Measurements from ENCODE around the gene IP6K3. TPM values are rescaled to one million over a fixed set of nuclear protein-coding genes. Genes with fewer than 3 reads are reported as not detected.
A peak's percentile ranks its signal among the peaks of the same experiment; 100 is the strongest.

The IP6K3 gene
- total RNA-seq, 4 donors from 2014 or later, result 1.9 to 6.1 (median 5.5) TPM; not detected in 1

DNA sequence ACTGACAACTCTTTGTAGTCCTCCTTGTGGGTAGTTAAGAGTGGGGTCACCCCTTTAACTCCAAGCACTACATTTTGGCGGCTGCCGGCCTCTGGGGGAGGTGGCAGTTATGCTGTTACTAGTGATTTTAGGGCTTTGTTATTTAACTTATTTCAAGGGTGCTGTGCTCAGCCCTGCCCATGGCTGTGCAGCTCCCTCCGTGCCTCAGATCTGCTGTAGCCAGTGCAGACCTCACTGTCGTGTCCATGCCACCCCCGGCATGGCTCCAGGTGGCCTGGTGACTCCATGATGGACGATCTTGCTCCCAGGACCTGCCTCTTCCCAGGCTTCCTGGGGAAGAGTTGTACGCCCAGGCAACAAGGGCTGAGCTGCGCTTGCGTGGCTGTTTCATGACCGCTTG is 50.6 kb downstream of the IP6K3 start:
- Histone ChIP-seq H3K27ac (peak overlapping the region; percentile 50 to 64), H3K9me3 (no peaks in the 10 kb centered on the region), H3K36me3 (no peaks in the 10 kb centered on the region), H3K4me3 (no peak overlapping the region), H3K27me3 (no peaks in the 10 kb centered on the region), H3K4me1 (peaks cover 0 to 17% of the 10 kb centered on the region in 2 donors)
- TF ChIP-seq POLR2A (IDR thresholded peaks at IDR 0.05), result no peak
- TF ChIP-seq, protein P1, sequence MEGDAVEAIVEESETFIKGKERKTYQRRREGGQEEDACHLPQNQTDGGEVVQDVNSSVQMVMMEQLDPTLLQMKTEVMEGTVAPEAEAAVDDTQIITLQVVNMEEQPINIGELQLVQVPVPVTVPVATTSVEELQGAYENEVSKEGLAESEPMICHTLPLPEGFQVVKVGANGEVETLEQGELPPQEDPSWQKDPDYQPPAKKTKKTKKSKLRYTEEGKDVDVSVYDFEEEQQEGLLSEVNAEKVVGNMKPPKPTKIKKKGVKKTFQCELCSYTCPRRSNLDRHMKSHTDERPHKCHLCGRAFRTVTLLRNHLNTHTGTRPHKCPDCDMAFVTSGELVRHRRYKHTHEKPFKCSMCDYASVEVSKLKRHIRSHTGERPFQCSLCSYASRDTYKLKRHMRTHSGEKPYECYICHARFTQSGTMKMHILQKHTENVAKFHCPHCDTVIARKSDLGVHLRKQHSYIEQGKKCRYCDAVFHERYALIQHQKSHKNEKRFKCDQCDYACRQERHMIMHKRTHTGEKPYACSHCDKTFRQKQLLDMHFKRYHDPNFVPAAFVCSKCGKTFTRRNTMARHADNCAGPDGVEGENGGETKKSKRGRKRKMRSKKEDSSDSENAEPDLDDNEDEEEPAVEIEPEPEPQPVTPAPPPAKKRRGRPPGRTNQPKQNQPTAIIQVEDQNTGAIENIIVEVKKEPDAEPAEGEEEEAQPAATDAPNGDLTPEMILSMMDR (IDR thresholded peaks at IDR 0.05), result no peak
- DNase-seq, result no peak
- intact Hi-C loops (cut with DNase I; ENCODE audit: low total_unique reads), result loop anchor here (10.0 kb wide), 1 partner anchor 111 kb away; the partner anchor contains the start of gene BAK1

DNA sequence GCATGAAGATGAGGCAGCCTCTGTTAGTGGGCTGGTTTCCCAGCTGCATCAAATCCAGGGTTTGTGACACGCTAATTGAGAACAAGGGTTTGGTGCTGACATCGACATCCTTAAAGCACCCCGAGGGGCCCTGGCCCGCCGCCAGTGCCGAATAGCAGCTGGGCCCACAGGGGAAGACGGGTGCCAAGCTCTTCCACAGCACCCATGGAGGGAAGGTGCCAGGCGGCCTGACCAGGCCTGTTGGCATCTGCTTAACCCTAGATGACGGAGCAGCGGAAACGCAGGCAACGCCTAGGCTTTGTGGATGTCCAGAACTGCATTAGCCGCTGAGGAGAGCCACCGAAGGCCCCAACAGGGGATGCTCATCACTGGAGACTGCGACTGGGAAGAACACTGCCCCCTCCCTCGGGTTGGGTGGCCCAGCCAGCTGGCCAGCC is 51.2 kb downstream of the IP6K3 start:
- Histone ChIP-seq H3K9me3 (no peaks in the 10 kb centered on the region), H3K27me3 (no peaks in the 10 kb centered on the region), H3K36me3 (no peaks in the 10 kb centered on the region), H3K4me1 (peaks cover 0 to 17% of the 10 kb centered on the region in 2 donors), H3K27ac (peak overlapping the region; percentile 50 to 64), H3K4me3 (no peak overlapping the region)
- intact Hi-C loops (cut with DNase I; ENCODE audit: low total_unique reads), result loop anchor here (10.0 kb wide), 1 partner anchor 111 kb away; the partner anchor contains the start of gene BAK1
- TF ChIP-seq, protein P1 (IDR thresholded peaks at IDR 0.05), result no peak
- no peak for TF ChIP-seq POLR2A (IDR thresholded peaks at IDR 0.05)
- no peak for DNase-seq

DNA sequence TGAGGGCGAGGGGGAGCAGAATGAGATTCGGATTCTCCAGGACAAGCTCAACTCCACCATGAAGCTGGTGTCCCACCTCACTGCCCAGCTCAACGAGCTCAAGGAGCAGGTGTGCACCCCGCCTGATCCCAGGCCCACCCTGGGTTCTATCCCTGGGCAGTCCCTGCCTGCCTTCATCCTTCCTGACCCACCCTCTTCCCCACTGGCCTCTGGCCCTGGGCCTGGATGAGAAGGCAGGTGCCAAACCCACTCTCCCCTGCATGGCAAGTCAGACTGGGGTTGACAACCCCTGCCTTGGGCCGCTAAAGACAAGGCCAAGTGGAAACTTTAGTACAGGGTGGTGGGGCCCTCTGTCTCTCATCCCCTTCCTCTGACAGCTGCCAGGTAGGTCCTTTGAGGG is 51.7 kb downstream of the IP6K3 start:
- peak overlapping the region; percentile 50 to 64 for H3K27ac ChIP-seq
- peaks cover 0 to 17% of the 10 kb centered on the region in 2 donors for H3K4me1 ChIP-seq

DNA sequence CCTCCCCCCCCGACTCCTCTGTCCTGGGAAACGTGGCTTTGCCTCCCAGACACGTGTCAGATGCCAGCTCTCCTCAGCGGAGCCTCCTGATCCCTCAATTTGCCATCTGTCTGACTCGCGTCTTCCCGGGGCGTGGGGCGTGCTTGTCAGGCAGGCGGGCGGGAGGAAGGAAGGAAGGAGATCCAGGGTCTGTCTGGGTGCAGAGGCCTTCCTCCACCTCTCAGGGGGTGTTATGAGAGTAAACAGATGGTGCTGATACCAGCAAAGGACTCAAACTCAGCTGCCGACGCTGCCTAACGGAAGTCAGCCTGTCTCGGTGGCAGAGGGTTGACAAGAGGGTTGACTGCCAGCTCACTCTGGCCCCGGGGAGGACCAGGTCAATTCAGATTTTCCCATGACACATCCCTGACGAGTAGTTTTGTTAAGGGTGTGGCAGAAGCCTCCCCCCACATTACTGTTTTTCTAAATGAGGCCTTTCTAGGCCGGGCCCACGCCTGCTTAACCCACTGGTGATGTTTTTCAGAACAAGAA is 52.2 kb downstream of the IP6K3 start:
- DNase-seq, result peak in 1 of 2 donors; percentile 43
- Histone ChIP-seq H3K27me3 (no peaks in the 10 kb centered on the region), H3K9me3 (no peaks in the 10 kb centered on the region), H3K36me3 (no peaks in the 10 kb centered on the region), H3K4me3 (no peak overlapping the region), H3K27ac (peak overlapping the region; percentile 50 to 64), H3K4me1 (peaks cover 0 to 17% of the 10 kb centered on the region in 2 donors)
- intact Hi-C loops (cut with DNase I; ENCODE audit: low total_unique reads), result loop anchor here (10.0 kb wide), 1 partner anchor 110 kb away; the partner anchor contains the start of gene BAK1
- TF ChIP-seq, protein P1 (IDR thresholded peaks at IDR 0.05), result no peak
- no peak for TF ChIP-seq POLR2A (IDR thresholded peaks at IDR 0.05)

More for the DNA sequence above, 51.7 kb downstream of the IP6K3 start:
- intact Hi-C loops (cut with DNase I; ENCODE audit: low total_unique reads), result loop anchor here (10.0 kb wide), 1 partner anchor 110 kb away; the partner anchor contains the start of gene BAK1
- H3K9me3 ChIP-seq, result no peaks in the 10 kb centered on the region
- no peak for DNase-seq
- no peak overlapping the region for H3K4me3 ChIP-seq
- no peak for TF ChIP-seq POLR2A (IDR thresholded peaks at IDR 0.05)
- TF ChIP-seq, protein P1 (IDR thresholded peaks at IDR 0.05), result no peak
- no peaks in the 10 kb centered on the region for H3K36me3 ChIP-seq
- H3K27me3 ChIP-seq, result no peaks in the 10 kb centered on the region
